Caki2 (cell line): Measurements from ENCODE around the gene ZMYM4. TPM values are rescaled to one million over a fixed set of nuclear protein-coding genes. Genes with fewer than 3 reads are reported as not detected.
"Not testable (repeated sequence)": the region's sequence is repeated elsewhere in the genome, so short reads cannot be mapped to it uniquely, and the experiment has no call there.

Source experiments
- DNase-seq: peaks from one replicate; pipeline ENCODE4 v3.0.0-alpha.2; 2015; ENCODE audit warnings: low read depth
- in situ Hi-C: cut with HindIII; loops from 2 replicates; pipeline ENCODE4 v1.10.0; 2016; ENCODE audit warnings: low sequenced_read_pairs, low pct_unique_long_range_greater_than_20kb, mixed read lengths
- total RNA-seq: library from RNA; depleted of rRNA; stranded (reverse); fragments of >200 nt; shearing (Covaris generic); gene quantifications from 2 replicates; pipeline ENCODE4 v1.2.3, GENCODE V29; 2014; ENCODE audit warnings: low replicate concordance; rRNA removed

Gene ZMYM4
- total RNA-seq, 1 experiment from 2014 or later: 9.7 TPM

DNA sequence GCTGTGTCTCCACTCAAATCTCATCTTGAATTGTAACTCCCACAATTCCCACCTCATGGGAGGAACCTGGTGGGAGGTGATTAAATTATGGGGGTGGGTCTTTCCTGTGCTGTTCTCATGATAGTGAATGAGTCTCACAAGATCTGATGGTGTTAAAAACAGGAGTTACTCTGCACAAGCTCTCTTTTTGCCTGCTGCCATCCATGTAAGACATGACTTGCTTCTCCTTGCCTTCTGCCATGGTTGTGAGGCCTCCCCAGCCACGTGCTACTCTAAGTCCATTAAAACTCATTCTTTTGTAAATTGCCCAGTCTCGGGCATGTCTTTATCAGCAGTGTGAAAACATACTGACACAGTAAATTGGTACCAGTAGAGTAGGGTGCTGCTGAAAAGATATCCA is 195.2 kb downstream of the ZMYM4 start:
- in situ Hi-C loops, DNase-seq: not testable (repeated sequence)

DNA sequence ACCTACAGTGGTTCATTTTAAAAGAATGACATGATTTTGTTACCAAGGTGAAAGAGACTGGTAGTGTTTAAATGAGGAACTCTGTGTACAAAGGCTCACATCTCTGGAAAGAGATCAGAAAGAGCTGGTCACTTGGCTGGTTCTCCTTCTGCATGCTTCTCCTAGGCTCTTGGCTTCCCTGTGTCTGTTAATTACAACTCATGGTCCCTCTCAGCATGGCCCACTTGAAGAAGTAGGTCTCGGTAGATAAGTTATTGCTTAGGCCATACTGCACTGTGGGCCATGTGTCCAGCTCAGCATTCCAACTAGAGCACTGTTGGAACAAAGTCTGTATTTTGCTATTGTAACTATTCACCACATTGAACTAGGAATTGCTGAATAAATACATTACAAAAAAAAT is 197.6 kb downstream of the ZMYM4 start:
- in situ Hi-C loops: no loop called here
- DNase-seq: no peak

DNA sequence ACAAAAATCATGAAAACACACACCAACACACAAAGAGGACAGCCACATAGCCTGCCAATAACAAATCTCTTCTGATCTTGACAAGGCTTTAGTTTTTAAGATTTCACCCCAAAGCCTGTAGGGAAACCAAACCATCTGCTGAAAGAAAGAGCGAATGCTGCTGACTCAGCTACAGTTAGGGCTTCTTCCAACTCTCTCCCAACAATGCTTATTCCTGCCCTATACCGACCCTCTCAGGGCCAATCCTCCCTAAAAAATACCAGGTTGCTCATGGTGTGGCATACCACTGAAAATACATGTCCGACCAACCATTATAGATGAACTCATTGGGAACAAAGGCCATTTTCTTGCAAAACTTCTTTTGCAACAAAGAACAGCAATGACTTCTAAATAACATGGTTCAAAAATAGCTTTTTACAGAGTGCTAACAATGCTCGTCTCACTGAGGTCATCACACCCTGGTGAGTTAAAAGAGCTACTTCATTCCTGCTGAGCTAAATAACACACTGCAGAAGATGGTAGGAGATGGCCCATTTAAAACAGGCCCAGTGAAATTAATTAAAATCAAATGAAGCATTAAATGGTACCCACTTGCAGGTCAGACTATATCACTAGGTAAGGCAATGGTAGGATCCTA is 202.6 kb downstream of the ZMYM4 start:
- in situ Hi-C loops: no loop called here
- no peak for DNase-seq

Other genes with a start within 250 kb of the ZMYM4 start
- 2.5 and 7.9 TPM in 2 replicates for gene ZMYM6, start 236.8 kb upstream of the ZMYM4 start, total RNA-seq
- 19.4 and 49.6 TPM in 2 replicates for gene ZMYM1, start 189.3 kb upstream of the ZMYM4 start, total RNA-seq
- 206 and 247 TPM in 2 replicates for gene SFPQ, start 75.6 kb upstream of the ZMYM4 start, total RNA-seq